GM19455 (cell line): ENCODE measurements around the gene AGR3.

Experiments
- ATAC-seq: cut with Tn5 transposase; IDR thresholded peaks from one replicate; pipeline ENCODE4 v1.9.1; 2021; ENCODE audit not compliant: unreplicated experiment

AGR3 gene

GRCh38 chr7:16838386-16838785 is 43.4 kb downstream of the AGR3 start:
- no peak for ATAC-seq

- ATAC-seq = no peak
These were observed 45.3 kb downstream of the AGR3 start for GRCh38 chr7:16836481-16836880.

- ATAC-seq = no peak
These were observed 48.4 kb downstream of the AGR3 start for GRCh38 chr7:16833373-16833772.

DNA sequence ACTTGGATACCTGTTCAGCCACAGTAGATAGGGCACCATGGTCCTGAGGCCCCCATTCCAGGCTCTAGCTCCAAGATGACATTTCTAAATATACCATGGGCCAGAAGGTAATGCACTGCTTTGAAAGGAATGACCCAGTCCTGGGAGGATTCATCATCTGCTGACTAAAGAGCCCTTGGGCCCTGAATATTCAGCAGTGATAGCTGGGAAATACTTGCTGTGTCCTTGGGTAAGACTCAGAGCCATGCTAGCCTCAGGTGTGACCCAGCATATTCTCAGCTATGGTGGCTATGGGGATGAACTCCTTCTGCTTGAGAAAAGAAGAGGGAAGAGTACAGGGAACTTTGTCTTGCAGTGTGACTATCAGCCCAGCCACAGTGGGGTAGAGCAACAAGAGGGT is 55.7 kb downstream of the AGR3 start:
- no peak for ATAC-seq

DNA sequence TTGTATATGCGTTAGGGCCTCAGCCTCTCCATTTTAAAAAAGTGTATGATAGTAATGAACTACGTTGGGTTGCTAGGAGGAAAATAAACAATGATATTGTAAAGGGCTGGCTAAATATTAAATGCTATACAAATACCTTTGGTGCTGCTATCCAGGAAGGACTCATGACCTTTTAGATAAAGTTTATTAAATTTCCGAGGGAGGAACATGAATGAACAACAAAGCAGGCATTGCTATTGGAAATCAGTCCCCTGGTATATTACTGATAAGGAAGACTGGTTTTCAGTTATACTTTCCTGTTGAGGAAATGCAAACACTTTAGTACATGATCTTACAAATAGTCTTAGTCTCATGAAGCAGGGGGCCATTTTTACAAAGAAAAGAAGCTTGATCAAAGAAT is 59.8 kb downstream of the AGR3 start:
- no peak for ATAC-seq

- no peak for ATAC-seq
These were observed 63.1 kb downstream of the AGR3 start for GRCh38 chr7:16818732-16819131.

DNA sequence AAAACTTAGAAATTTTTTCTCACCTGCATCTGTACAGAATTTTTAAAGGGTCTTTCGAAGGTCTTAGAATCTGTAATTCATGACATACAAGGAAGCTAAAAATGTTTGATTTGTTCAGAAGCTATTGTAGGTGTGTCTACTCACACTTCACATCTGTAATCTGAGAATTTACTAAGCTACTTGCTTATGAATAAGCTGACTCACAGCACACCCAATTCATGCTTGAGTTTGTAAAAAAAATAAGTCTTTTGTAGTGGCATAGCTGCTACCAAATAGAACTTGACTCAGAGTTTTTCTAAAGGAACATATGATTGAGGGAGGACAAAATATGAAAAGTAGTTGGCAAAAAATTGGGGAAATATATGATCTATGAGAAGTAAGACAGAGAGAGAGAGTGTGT is 64.2 kb downstream of the AGR3 start:
- ATAC-seq = no peak

DNA sequence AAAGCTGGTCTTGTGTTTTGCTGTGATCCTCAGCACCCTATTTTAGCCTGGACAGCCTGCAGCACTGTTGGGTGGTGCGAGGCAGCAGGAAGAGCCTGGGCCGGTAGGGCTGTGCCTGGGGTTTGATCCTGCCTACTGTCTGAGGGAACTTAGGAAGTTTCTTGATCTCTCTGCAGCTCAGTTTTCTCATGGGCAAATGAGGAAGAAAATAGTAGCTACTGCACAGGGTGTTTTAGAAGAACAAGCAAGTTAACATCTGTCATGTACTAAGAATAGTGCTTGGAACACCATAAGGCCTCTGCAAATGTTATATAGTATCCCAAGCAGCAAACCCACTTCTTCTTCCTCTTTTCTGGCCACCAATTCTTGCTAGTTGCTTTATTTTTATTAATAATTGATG is 65.0 kb downstream of the AGR3 start:
- ATAC-seq = no peak

DNA sequence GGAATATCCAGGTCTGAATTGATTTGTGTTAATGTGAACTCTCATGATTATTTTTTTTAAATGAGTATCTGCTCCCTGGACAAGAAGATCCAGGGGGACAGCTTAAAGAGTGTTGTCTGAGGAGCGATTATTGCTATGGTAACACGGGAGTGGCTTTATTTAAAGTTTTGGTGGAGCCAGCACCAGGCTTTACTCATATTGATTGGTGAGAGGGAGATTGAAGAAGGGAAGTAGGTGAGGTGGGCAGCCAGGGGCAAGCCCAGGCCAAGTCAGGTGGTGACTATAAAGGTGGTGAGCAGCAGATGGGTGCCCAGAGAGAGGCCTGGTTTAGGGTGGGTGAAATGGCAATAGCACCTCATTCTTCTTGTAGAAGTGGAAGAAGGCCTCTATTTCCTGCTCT is 66.8 kb downstream of the AGR3 start:
- no peak for ATAC-seq

- no peak for ATAC-seq
These were observed 68.6 kb downstream of the AGR3 start for GRCh38 chr7:16813232-16813616.

- ATAC-seq = no peak
These were observed 69.1 kb downstream of the AGR3 start for GRCh38 chr7:16812542-16813231.

DNA sequence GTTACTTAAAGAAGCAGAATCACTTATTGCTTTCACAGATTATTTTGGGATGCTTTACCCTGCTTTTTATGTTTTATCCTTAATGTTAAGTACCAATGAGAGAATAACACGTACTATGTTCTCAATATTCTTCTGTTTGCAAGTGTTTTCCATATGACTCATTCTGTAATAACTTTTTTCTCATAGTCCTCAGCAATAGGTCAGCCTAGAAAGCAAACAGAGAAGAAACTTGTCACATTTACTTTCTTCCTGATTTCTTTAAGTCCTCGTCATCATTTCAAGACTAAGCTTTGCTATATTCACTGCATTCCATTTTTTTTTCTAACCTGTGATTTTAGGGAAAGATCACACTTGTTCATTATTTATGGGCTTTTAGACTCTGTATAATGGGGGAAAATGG is 70.2 kb downstream of the AGR3 start:
- no peak for ATAC-seq

GRCh38 chr7:16810573-16810972 is 71.2 kb downstream of the AGR3 start:
- ATAC-seq = no peak

DNA sequence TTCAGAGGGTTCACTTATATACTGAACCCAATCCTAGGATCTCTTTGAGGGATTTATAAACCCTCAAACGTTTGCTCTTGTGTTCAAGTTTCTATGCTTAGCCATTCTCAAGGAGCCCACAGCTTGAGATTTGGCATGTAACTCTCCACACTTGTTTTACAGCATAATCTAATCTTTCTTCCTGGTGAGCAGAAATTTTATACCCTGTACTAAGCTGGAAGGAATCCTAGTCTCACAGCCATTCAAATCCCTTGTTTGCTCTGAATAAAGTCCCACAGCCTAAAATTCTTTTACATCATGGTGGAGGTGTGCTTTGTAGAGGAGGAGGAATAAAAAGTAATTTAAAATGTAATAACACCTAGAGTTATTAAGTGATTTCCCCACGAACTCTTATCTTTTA is 71.7 kb downstream of the AGR3 start:
- ATAC-seq = no peak
